NCI-H146 (cell line): Measurements from ENCODE around the gene GMPPA.

Source experiments
- DNase-seq: peaks from one replicate; lab custom pipeline; 2025; lab: John Stamatoyannopoulos, UW

The GMPPA gene

GRCh38 chr2:219506802-219507526 lies 8.3 kb downstream of the GMPPA start:
- DNase-seq = no peak

GRCh38 chr2:219507581-219508443 lies 9.1 kb downstream of the GMPPA start:
- DNase-seq = no peak

- no peak for DNase-seq
These were observed 9.7 kb downstream of the GMPPA start for GRCh38 chr2:219508444-219508734.

GRCh38 chr2:219508971-219509779 lies 10.5 kb downstream of the GMPPA start:
- no peak for DNase-seq

GRCh38 chr2:219509780-219510511 lies 11.3 kb downstream of the GMPPA start:
- peak; percentile 30 for DNase-seq

GRCh38 chr2:219510512-219511135 lies 11.9 kb downstream of the GMPPA start:
- no peak for DNase-seq

- no peak for DNase-seq
These were observed 13.0 kb downstream of the GMPPA start for GRCh38 chr2:219511547-219512325.

- peak; percentile 54 for DNase-seq
These were observed 14.0 kb downstream of the GMPPA start for GRCh38 chr2:219512524-219513216.

GRCh38 chr2:219513787-219514186 lies 15.1 kb downstream of the GMPPA start:
- no peak for DNase-seq

GRCh38 chr2:219514196-219514761 lies 15.6 kb downstream of the GMPPA start, which contains the start of gene ASIC4:
Gene ASIC4, plus strand, starts transcription at chr2:219514482. Its CDS starts 243 bp downstream, at chr2:219514725.
- DNase-seq = peak; percentile 45

GRCh38 chr2:219514836-219515235 lies 16.1 kb downstream of the GMPPA start:
- no peak for DNase-seq

- no peak for DNase-seq
These were observed 17.4 kb downstream of the GMPPA start for GRCh38 chr2:219515874-219516629.

GRCh38 chr2:219516888-219517287 lies 18.2 kb downstream of the GMPPA start:
- no peak for DNase-seq

GRCh38 chr2:219517954-219518778 lies 19.5 kb downstream of the GMPPA start:
- DNase-seq = no peak

- no peak for DNase-seq
These were observed 20.8 kb downstream of the GMPPA start for GRCh38 chr2:219519526-219519916.

- DNase-seq = no peak
These were observed 21.4 kb downstream of the GMPPA start for GRCh38 chr2:219520079-219520478.

GRCh38 chr2:219521066-219521880 lies 22.6 kb downstream of the GMPPA start:
- peak; percentile 51 for DNase-seq
